GM23338 (cell line): ENCODE results near the gene SLC4A8. TPM values are rescaled to one million over a fixed set of nuclear protein-coding genes. Genes with fewer than 3 reads are reported as not detected.

Source experiments
- ATAC-seq: fragments of 200-7000 bp; cut with Tn5 transposase; 3 replicates; pipeline ENCODE4 v1.9.1; 2020
- DNase-seq: peaks from one replicate; pipeline ENCODE4 v3.0.0-alpha.2; 2015; ENCODE audit warnings: low spot score
- H2AFZ ChIP-seq: fragments of 200-600 bp; sonication (generic); 2 replicates; pipeline ENCODE4 v1.8.0; 2016; ENCODE audit warnings: antibody characterized with exemption, mild to moderate bottlenecking, moderate library complexity
- H3F3A ChIP-seq: fragments of 200-600 bp; sonication (generic); replicated peaks from 2 replicates; pipeline ENCODE4 v1.8.0; 2017; ENCODE audit warnings: antibody characterized with exemption, mixed run types, low read depth
- H3K27ac ChIP-seq: fragments of 200-600 bp; sonication (generic); 2 replicates; pipeline ENCODE4 v1.6.1; 2016; ENCODE audit warnings: low read depth
- H3K27me3 ChIP-seq: fragments of 200-600 bp; sonication (generic); 2 replicates; pipeline ENCODE4 v1.8.0; 2016; ENCODE audit warnings: mild to moderate bottlenecking, mixed run types, moderate library complexity; ENCODE audit not compliant: insufficient read depth
- H3K36me3 ChIP-seq: fragments of 200-600 bp; sonication (generic); 2 replicates; pipeline ENCODE4 v1.8.0; 2016; ENCODE audit warnings: mild to moderate bottlenecking; ENCODE audit not compliant: insufficient read depth
- H3K4me1 ChIP-seq: fragments of 200-600 bp; sonication (generic); 2 replicates; pipeline ENCODE4 v1.8.0; 2016; ENCODE audit warnings: mild to moderate bottlenecking, moderate library complexity; ENCODE audit not compliant: insufficient read depth
- H3K4me2 ChIP-seq: fragments of 200-600 bp; sonication (generic); 2 replicates; pipeline ENCODE4 v1.7.1; 2017; ENCODE audit warnings: mixed run types
- H3K4me3 ChIP-seq: fragments of 200-600 bp; sonication (generic); 2 replicates; pipeline ENCODE4 v1.6.1; 2016; ENCODE audit warnings: mixed run types
- H3K79me2 ChIP-seq: fragments of 200-600 bp; sonication (generic); replicated peaks from 2 replicates; pipeline ENCODE4 v1.8.0; 2017; ENCODE audit warnings: mild to moderate bottlenecking; ENCODE audit not compliant: insufficient read depth
- H3K9me2 ChIP-seq: fragments of 200-600 bp; sonication (generic); 2 replicates; pipeline ENCODE4 v1.8.0; 2017; ENCODE audit not compliant: insufficient read depth
- H4K20me1 ChIP-seq: fragments of 200-600 bp; sonication (generic); replicated peaks from 2 replicates; pipeline ENCODE4 v1.8.0; 2017; ENCODE audit warnings: mild to moderate bottlenecking; ENCODE audit not compliant: insufficient read depth
- H3K27ac Mint-ChIP-seq: 2 replicates; pipeline ENCODE4 v1.8.0; 2020; ENCODE audit warnings: inconsistent platforms, mild to moderate bottlenecking, moderate library complexity, mixed read lengths
- H3K27me3 Mint-ChIP-seq: 3 replicates; pipeline ENCODE4 v1.8.0; 2022; ENCODE audit warnings: low read depth, mild to moderate bottlenecking, moderate library complexity, mixed read lengths, inconsistent platforms; ENCODE audit not compliant: insufficient read depth, poor library complexity
- H3K36me3 Mint-ChIP-seq: 3 replicates; pipeline ENCODE4 v1.8.0; 2021; ENCODE audit warnings: low read depth, mild to moderate bottlenecking, inconsistent platforms, moderate library complexity, mixed read lengths
- H3K4me1 Mint-ChIP-seq: 3 replicates; pipeline ENCODE4 v1.8.0; 2020; ENCODE audit warnings: mild to moderate bottlenecking, inconsistent platforms, mixed read lengths
- H3K4me3 Mint-ChIP-seq: 3 replicates; pipeline ENCODE4 v1.8.0; 2021; ENCODE audit warnings: moderate library complexity, mild to moderate bottlenecking, inconsistent platforms, mixed read lengths
- H3K9me3 Mint-ChIP-seq: 3 replicates; pipeline ENCODE4 v1.8.0; 2020; ENCODE audit warnings: moderate library complexity, mild to moderate bottlenecking, inconsistent platforms, mixed read lengths
- JUNB ChIP-seq: IDR thresholded peaks from one replicate; pipeline ENCODE4 v1.6.1; 2016; ENCODE audit warnings: antibody characterized with exemption; ENCODE audit not compliant: unreplicated experiment
- POLR2AphosphoS5 ChIP-seq: IDR thresholded peaks from 2 replicates; pipeline ENCODE4 v1.6.1; 2016; ENCODE audit warnings: antibody characterized with exemption, low read depth
- ZNF331 ChIP-seq: fragments of 250-450 bp; sonication (Bioruptor Pico); IDR thresholded peaks from 2 replicates; pipeline ENCODE4 v1.5.0; 2020; ENCODE audit warnings: low read depth, mild to moderate bottlenecking, moderate library complexity
- ZNF462 ChIP-seq: fragments of 250-450 bp; sonication (Bioruptor Pico); IDR thresholded peaks from 2 replicates; pipeline ENCODE4 v1.5.0; 2020; ENCODE audit warnings: mild to moderate bottlenecking, moderate library complexity
- polyA plus RNA-seq: library from polyadenylated mRNA; unstranded; fragments of >200 nt; fragmentation: Nextera tagmentation; extraction: Ambion mirVana; gene quantifications from 2 replicates; pipeline ENCODE4 v1.2.1, GENCODE V29; 2016
- total RNA-seq: library from RNA; depleted of rRNA; stranded (reverse); fragments of >200 nt; shearing (Covaris generic); gene quantifications from 2 replicates; pipeline ENCODE4 v1.2.3, GENCODE V29; 2014
- TF ChIP-seq, protein P1 (sequence below), 2 experiments: fragments of 200-600 bp in 1 of 2; sonication (generic) in 1 of 2; conservative IDR thresholded peaks; 2 replicates each; pipeline versions ENCODE4 v1.5.1 to v1.6.1; 2016 to 2017; ENCODE audit warnings: antibody characterized with exemption in 2 of 2, low read depth in 2 of 2, mild to moderate bottlenecking in 2 of 2, moderate library complexity in 1 of 2

SLC4A8 gene
- total and polyA plus RNA-seq, 2 experiments from 2014 or later, result 7.6 to 9.2 TPM

- Histone ChIP-seq H3K27me3 (no peaks in the 10 kb centered on the region), H3K36me3 (no peaks in the 10 kb centered on the region; the same call in 1 of the 2 replicates), H2AFZ (no peak overlapping the region), H3K4me2 (no peak overlapping the region), H3K79me2 (no peaks in the 10 kb centered on the region), H3K4me3 (no peak overlapping the region), H3F3A (no peaks in the 10 kb centered on the region), H4K20me1 (no peaks in the 10 kb centered on the region), H3K4me1 (0 out of 2 replicates have a peak, but pooled peaks cover 6% of the 10 kb centered on the region), H3K27ac (no peak overlapping the region), H3K9me2 (no peaks in the 10 kb centered on the region)
- Mint-ChIP-seq H3K27me3 (peaks cover 4% of the 10 kb centered on the region), H3K9me3 (no peaks in the 10 kb centered on the region; the same call in 1 of the 3 replicates), H3K36me3 (no peaks in the 10 kb centered on the region; the same call in 2 of the 3 replicates), H3K4me1 (peaks cover 45% of the 10 kb centered on the region), H3K27ac (no peak overlapping the region), H3K4me3 (no peak overlapping the region)
- DNase-seq (no peak), ATAC-seq (no peak)
- TF ChIP-seq JUNB (no peak), POLR2AphosphoS5 (no peak), ZNF462 (CRISPR knock-in tag) (no peak), ZNF331 (CRISPR knock-in tag) (no peak)
- TF ChIP-seq, protein P1, sequence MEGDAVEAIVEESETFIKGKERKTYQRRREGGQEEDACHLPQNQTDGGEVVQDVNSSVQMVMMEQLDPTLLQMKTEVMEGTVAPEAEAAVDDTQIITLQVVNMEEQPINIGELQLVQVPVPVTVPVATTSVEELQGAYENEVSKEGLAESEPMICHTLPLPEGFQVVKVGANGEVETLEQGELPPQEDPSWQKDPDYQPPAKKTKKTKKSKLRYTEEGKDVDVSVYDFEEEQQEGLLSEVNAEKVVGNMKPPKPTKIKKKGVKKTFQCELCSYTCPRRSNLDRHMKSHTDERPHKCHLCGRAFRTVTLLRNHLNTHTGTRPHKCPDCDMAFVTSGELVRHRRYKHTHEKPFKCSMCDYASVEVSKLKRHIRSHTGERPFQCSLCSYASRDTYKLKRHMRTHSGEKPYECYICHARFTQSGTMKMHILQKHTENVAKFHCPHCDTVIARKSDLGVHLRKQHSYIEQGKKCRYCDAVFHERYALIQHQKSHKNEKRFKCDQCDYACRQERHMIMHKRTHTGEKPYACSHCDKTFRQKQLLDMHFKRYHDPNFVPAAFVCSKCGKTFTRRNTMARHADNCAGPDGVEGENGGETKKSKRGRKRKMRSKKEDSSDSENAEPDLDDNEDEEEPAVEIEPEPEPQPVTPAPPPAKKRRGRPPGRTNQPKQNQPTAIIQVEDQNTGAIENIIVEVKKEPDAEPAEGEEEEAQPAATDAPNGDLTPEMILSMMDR (conservative IDR thresholded peaks at IDR 0.05; ENCODE audit: low read depth in 2 of 2), result no peak
Measured at GRCh38 chr12:51548241-51548640, 123.6 kb downstream of the SLC4A8 start.
